Left cardiac atrium (tissue), 4 donors: Measurements from ENCODE around the gene SRSF11. TPM values are rescaled to one million over a fixed set of nuclear protein-coding genes. Genes with fewer than 3 reads are reported as not detected.
A peak's percentile ranks its signal among the peaks of the same experiment; 100 is the strongest.

ENCODE experiments used
- ATAC-seq, 2 donors: fragments of 200-7000 bp; cut with Tn5 transposase; one replicate each; pipeline ENCODE4 v1.9.1; 2020; ENCODE audit warnings: mild to moderate bottlenecking in 2 of 2, moderate library complexity in 2 of 2
- DNase-seq: peaks from one replicate; pipeline ENCODE4 v3.0.0-alpha.2; 2020
- intact Hi-C, 2 donors: fragments of 100-400 bp; cut with DNase I; formaldehyde crosslinking; loops; one replicate each; pipeline versions ENCODE4 v1.14.1 to v1.15.1; 2022 to 2023
- total RNA-seq, 2 donors: library from RNA; stranded (reverse); fragmentation: NEBNext Ultra II Directional; extraction: Animal tissue kit (Norgen Biotek cat#: 25700); gene quantifications; one replicate each; pipeline ENCODE4 v1.2.1, GENCODE V29; 2021
- donor health status: DM: no; HTN: yes; CAD: no.
- donor health status: DM: no; HTN: yes; CAD: no; lungs with severe emphysema.
- donor health status: DM: yes; HTN: yes; CAD: no.
- donor health status: Dilated cardiomyopathy.

Gene SRSF11
- total RNA-seq, 2 donors from 2014 or later = 56.1 to 68.5 TPM

DNA sequence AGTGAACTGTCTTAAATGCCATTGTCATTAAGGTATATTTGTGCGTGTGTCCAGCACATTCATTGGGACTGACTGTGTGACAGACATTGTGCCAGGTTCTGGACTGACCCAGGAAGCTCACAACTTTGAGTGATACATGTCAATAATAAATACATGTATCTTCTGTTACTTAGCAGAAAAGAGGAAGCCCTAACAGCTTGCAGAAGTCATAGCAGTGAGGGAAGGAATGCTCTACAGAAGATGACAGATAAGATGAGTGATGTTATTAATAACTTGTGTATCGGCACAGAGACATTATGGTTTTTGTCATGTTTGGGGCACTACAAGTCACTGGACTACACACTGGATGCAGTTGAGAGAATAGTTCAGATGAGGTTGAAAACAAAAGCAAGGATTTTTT is 1.2 kb upstream of the SRSF11 start:
- ATAC-seq (no peak), DNase-seq (no peak)
- intact Hi-C loops = no loop called here

- DNase-seq (no peak), ATAC-seq (no peak)
- intact Hi-C loops = no loop called here
These were observed 503 bp upstream of the SRSF11 start for GRCh38 chr1:70220517-70221237.

GRCh38 chr1:70222716-70223235 is 1.6 kb downstream of the SRSF11 start:
- DNase-seq (no peak), ATAC-seq (no peak)
- intact Hi-C loops = no loop called here

- DNase-seq (no peak), ATAC-seq (no peak)
- intact Hi-C loops = no loop called here
These were observed 3.8 kb downstream of the SRSF11 start for GRCh38 chr1:70224954-70225353.

DNA sequence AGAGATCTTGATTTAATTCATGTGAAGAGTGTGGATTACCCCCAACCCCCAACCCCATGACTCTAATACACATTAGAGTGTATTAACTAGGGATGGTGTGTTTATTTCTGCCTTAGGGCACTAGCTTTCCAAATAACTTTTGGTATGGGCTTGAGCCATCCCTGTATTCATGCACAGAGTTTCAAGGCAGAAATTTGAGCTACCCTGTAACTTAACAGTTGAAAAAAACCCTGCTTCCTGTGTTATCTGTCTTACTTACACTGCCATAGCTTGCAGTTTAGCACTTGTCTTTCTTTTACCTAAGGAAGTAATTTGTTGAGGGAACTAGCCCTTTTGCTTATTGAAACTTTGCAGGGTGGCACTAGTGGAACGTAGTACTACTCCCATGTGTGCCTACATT is 6.3 kb downstream of the SRSF11 start:
- ATAC-seq (no peak), DNase-seq (no peak)
- intact Hi-C loops = no loop called here

DNA sequence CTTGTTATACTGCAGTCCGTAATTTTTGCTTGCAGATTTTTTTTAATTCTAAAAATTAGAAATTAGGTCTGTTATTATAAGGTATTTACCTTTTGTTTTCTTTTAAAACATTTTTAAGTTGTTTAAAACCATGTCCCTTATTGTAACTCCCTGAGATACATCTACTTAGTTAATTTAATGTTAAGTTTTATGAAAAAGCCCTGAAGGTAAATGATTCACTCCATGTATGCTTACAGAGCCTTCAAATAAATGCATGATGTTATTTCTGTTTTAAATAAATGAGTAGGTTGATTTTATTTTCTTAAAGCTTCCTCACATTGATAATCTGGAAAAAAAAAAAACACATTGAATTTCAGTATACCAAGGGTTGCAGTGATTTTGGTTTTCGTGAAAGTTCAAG is 7.5 kb downstream of the SRSF11 start:
- intact Hi-C loops = no loop called here
- no peak for DNase-seq
- no peak for ATAC-seq

DNA sequence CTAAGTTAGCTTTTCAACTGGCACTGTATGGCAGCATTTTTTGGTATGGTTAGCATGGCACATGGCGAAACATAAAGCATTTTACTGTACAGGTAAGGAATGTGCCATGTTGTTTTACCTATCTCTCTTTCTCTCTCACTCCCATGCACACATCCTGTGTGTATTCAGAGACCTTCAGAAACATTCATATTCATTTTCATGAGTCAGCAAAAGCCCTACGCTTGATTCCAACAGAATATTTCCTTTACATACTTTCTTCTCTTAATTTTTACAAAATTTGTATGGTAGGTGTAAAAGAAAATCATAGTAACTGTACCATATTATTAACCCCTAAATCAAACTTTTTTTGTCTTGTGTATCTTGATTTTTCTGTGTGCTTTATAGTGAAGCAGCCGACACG is 10.3 kb downstream of the SRSF11 start:
- no peak for DNase-seq
- intact Hi-C loops = loop anchor here in 1 of 2 donors (10.0 kb wide), 1 partner anchor 53 kb away; no protein-coding TSS in a partner anchor
- ATAC-seq = no peak

GRCh38 chr1:70234733-70235132 is 13.6 kb downstream of the SRSF11 start:
- ATAC-seq = no peak
- DNase-seq = no peak
- intact Hi-C loops = loop anchor here in 1 of 2 donors (10.0 kb wide), 1 partner anchor 50 kb away; no protein-coding TSS in a partner anchor

DNA sequence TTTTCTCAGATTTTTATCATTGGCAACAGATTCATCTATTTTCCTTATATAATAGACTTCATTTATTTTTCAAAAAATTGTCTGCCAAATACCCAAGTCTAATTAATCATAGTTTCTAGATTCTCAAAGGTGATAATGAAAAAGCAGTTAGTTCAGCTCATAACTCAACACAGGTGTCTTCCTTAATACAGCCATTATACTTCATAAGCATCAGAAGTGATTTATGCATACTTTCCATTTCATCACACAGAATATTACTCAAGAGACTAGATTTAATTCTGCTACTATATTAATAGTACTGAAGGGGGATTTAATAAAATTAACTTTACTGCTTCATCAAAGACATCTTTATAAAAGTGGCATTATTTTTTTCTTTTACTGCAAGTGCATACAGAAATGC is 18.8 kb downstream of the SRSF11 start:
- no peak for DNase-seq
- no peak for ATAC-seq
- intact Hi-C loops = loop anchor here in 1 of 2 donors (10.0 kb wide), 2 partner anchors 45 to 825 kb away; no protein-coding TSS in a partner anchor

GRCh38 chr1:70247122-70247521 is 25.9 kb downstream of the SRSF11 start:
- intact Hi-C loops = loop anchor here in 1 of 2 donors (10.0 kb wide), 1 partner anchor 818 kb away; no protein-coding TSS in a partner anchor
- ATAC-seq (no peak), DNase-seq (no peak)

- intact Hi-C loops = loop anchor here in 1 of 2 donors (10.0 kb wide), 1 partner anchor 817 kb away; no protein-coding TSS in a partner anchor
- no peak for ATAC-seq
These were observed 26.6 kb downstream of the SRSF11 start for GRCh38 chr1:70247768-70248167.

GRCh38 chr1:70248729-70249128 is 27.5 kb downstream of the SRSF11 start:
- DNase-seq = no peak
- intact Hi-C loops = loop anchor here in 1 of 2 donors (10.0 kb wide), 1 partner anchor 816 kb away; no protein-coding TSS in a partner anchor

More at GRCh38 chr1:70247768-70248167, 26.6 kb downstream of the SRSF11 start:
- DNase-seq = no peak

GRCh38 chr1:70256664-70257063 is 35.5 kb downstream of the SRSF11 start:
- intact Hi-C loops = no loop called here
- no peak for DNase-seq
- ATAC-seq = peak; percentile 55 to 63

More at GRCh38 chr1:70248729-70249128, 27.5 kb downstream of the SRSF11 start:
- ATAC-seq = peak in 1 of 2 donors; percentile 44

DNA sequence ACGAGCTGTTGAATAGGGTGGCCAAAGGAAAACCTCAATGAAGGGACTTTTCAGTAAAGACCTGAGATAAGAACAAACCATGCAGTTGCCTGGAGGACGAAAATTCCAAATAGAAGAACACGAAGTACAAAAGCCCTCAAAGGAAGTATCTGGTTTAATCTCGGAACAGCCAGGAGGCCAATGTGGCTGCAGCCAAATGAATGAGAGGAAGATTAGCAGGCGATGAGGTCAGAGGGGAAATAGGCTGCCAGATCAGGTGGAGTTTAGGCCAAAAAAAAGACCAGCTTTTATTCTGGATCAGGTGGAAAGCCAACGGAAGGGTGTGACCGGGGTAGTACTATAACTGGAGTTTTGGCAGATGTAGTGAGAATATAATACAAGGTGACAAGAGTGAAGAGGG is 43.7 kb downstream of the SRSF11 start:
- no peak for DNase-seq

DNA sequence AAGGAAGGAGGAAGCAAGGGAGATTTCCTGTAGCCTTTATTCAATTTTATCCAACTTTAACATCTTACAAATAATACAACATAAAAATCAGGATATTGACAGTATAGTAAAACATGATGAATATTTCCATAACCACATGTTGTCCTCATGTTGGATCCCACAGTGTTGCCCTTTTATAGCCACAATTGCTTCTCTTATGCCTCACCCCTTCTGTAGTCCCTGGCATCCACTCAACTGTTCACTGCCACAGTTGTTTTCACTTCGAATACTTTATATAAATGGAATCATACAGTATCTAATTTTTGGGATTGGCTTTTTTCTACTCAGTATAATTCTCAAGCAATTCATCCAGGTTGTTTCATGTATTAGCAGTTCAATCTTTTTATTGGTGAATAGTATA is 44.8 kb downstream of the SRSF11 start:
- intact Hi-C loops = no loop called here
- ATAC-seq = no peak
- DNase-seq = no peak

More for the DNA sequence above, 43.7 kb downstream of the SRSF11 start:
- intact Hi-C loops = no loop called here
- ATAC-seq = peak in 1 of 2 donors; percentile 75

DNA sequence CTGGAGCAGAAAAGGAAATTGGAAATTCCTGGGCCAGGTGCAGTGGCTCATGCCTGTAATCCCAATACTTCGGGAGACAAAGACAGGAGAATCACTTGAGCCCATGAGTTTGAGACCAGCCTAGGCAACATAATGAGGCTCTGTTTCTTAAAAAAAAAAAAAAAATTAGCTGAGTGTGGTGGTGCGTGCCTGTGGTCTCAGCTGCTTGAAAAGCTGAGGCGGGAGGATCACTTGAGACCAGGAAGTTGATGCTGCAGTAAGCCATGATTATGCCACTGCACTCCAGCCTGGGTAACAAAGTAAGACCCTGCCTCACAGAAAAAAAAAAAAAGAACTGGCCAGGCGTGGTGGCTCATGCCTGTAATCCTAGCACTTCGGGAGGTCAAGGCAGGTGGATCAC is 56.7 kb downstream of the SRSF11 start:
- intact Hi-C loops = no loop called here
- no peak for ATAC-seq
- no peak for DNase-seq

DNA sequence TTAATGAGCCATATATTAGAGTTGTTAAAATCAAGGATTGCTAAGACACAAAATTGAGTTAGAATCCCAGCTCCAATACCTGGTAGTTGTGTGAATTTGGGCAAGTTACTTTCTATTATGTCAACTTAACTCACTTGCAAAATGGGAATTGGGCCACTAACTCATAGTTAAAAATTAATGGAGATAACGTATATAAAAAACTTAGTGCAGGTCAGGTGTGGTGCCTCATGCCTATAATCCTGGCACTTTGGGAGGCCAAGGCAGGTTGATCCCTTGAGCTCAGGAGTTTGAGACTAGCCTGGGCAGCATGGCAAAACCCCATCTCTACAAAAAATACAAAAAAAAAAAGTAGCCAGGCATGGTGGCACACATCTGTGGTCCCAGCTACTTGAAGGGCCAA is 57.5 kb downstream of the SRSF11 start:
- DNase-seq (no peak), ATAC-seq (no peak)
- intact Hi-C loops = no loop called here

GRCh38 chr1:70284366-70284765 is 63.2 kb downstream of the SRSF11 start:
- DNase-seq = no peak
- intact Hi-C loops = loop anchor here in 1 of 2 donors (10.0 kb wide), 1 partner anchor 50 kb away; no protein-coding TSS in a partner anchor
- ATAC-seq = no peak

- DNase-seq = no peak
- no peak for ATAC-seq
- intact Hi-C loops = loop anchor here in 1 of 2 donors (10.0 kb wide), 1 partner anchor 52 kb away; no protein-coding TSS in a partner anchor
These were observed 65.3 kb downstream of the SRSF11 start for GRCh38 chr1:70286453-70286852.

DNA sequence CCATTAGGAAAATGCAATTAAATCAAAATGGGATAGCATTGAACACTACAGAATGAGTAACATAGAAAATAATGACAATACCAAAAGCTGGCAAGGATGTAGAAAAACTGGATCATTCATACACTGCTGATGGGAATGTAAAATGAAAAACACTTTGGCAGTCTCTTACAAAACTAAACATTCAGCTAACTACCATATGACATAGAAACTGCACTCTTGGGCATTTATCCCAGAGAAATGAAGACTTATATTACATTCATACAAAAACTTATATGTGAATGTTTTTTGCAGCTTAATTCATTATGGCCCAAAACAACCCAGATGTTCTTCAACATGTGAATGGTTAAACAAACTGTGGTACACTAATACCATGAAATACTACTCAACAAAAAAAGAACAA is 67.0 kb downstream of the SRSF11 start:
- DNase-seq = no peak
- intact Hi-C loops = loop anchor here in 1 of 2 donors (10.0 kb wide), 1 partner anchor 53 kb away; no protein-coding TSS in a partner anchor
- no peak for ATAC-seq
